HK-2 (cell line): ENCODE results near the gene CCDC188.
"Not testable (repeated sequence)": the region's sequence is repeated elsewhere in the genome, so short reads cannot be mapped to it uniquely, and the experiment has no call there.

Source experiments
- DNase-seq: peaks from one replicate; pipeline ENCODE4 v3.0.0-alpha.2; 2018; ENCODE audit not compliant: unreplicated experiment

The CCDC188 gene

GRCh38 chr22:20170170-20170569 lies 19.3 kb upstream of the CCDC188 start:
- no peak for DNase-seq

GRCh38 chr22:20169253-20169822 lies 18.5 kb upstream of the CCDC188 start:
- no peak for DNase-seq

- no peak for DNase-seq
Observed at GRCh38 chr22:20167643-20168322, 16.9 kb upstream of the CCDC188 start.

- no peak for DNase-seq
Observed at GRCh38 chr22:20166703-20167102, 15.8 kb upstream of the CCDC188 start.

- DNase-seq = no peak
Observed at GRCh38 chr22:20165913-20166312, 15.1 kb upstream of the CCDC188 start.

GRCh38 chr22:20165421-20165820 lies 14.6 kb upstream of the CCDC188 start:
- DNase-seq = no peak

GRCh38 chr22:20164863-20165262 lies 14.0 kb upstream of the CCDC188 start:
- no peak for DNase-seq

GRCh38 chr22:20160041-20160440 lies 9.2 kb upstream of the CCDC188 start:
- no peak for DNase-seq

GRCh38 chr22:20159531-20159930 lies 8.7 kb upstream of the CCDC188 start:
- not testable (repeated sequence) for DNase-seq

- DNase-seq = no peak
Observed at GRCh38 chr22:20159076-20159475, 8.2 kb upstream of the CCDC188 start.

GRCh38 chr22:20158391-20159036 lies 7.7 kb upstream of the CCDC188 start:
- DNase-seq = no peak

- DNase-seq = no peak
Observed at GRCh38 chr22:20157430-20158183, 6.8 kb upstream of the CCDC188 start.

- DNase-seq = peak; percentile 86
Observed at GRCh38 chr22:20156611-20157429, 6.0 kb upstream of the CCDC188 start.

GRCh38 chr22:20156042-20156389 lies 5.2 kb upstream of the CCDC188 start:
- DNase-seq = no peak

- no peak for DNase-seq
Observed at GRCh38 chr22:20155330-20156041, 4.6 kb upstream of the CCDC188 start.

- no peak for DNase-seq
Observed at GRCh38 chr22:20154602-20155187, 3.8 kb upstream of the CCDC188 start.

GRCh38 chr22:20153945-20154344 lies 3.1 kb upstream of the CCDC188 start:
- DNase-seq = no peak

GRCh38 chr22:20152464-20152890 lies 1.6 kb upstream of the CCDC188 start:
- no peak for DNase-seq

GRCh38 chr22:20151276-20151588 lies 377 bp upstream of the CCDC188 start:
- DNase-seq = no peak

- no peak for DNase-seq
Observed at GRCh38 chr22:20149257-20150250, 1.3 kb downstream of the CCDC188 start.
